ENCODE results near the gene B4GALT7. TPM values are rescaled to one million over a fixed set of nuclear protein-coding genes. Genes with fewer than 3 reads are reported as not detected.
A peak's percentile ranks its signal among the peaks of the same experiment; 100 is the strongest.
"Not testable (repeated sequence)": the region's sequence is repeated elsewhere in the genome, so short reads cannot be mapped to it uniquely, and the experiment has no call there.

B4GALT7 gene
- total RNA-seq (2012; rRNA removed), result 35.7 and 48.3 TPM in 2 replicates

- Histone ChIP-seq H3K4me1 (ENCODE audit: control insufficient read depth, insufficient read depth, low read length) (peaks cover 15% of the 10 kb centered on the region), H3K36me3 (ENCODE audit: insufficient read depth, low read length) (peaks cover 20% of the 10 kb centered on the region), H3K4me2 (ENCODE audit: low read length) (peak within 1 kb of the TSS; percentile 95), H3K27me3 (ENCODE audit: control insufficient read depth, insufficient read depth, low read length) (no peaks in the 10 kb centered on the region), H3K9ac (ENCODE audit: low read depth, low read length) (peak within 1 kb of the TSS; percentile 93), H3K9me3 (replicated peaks; ENCODE audit: low read length) (no peaks in the 10 kb centered on the region), H3K4me3 (ENCODE audit: low read length) (peak within 1 kb of the TSS; percentile 79)
Observed at GRCh38 chr5:177599731-177600507, at the start of gene B4GALT7. TSS of gene B4GALT7 (plus strand) at chr5:177600132. CDS start at chr5:177600211, 79 bp downstream.

GRCh38 chr5:177552839-177553455, 47.0 kb upstream of the B4GALT7 start:
- Histone ChIP-seq H3K4me3 (ENCODE audit: low read length) (peak overlapping the region; percentile 84), H3K9ac (ENCODE audit: low read depth, low read length) (peak overlapping the region; percentile 90), H3K4me1 (ENCODE audit: control insufficient read depth, insufficient read depth, low read length) (peaks cover 23% of the 10 kb centered on the region), H3K9me3 (replicated peaks; ENCODE audit: low read length) (no peaks in the 10 kb centered on the region), H3K36me3 (ENCODE audit: insufficient read depth, low read length) (peaks cover 16% of the 10 kb centered on the region), H3K4me2 (ENCODE audit: low read length) (peak overlapping the region; percentile 97), H3K27me3 (ENCODE audit: control insufficient read depth, insufficient read depth, low read length) (no peaks in the 10 kb centered on the region)

GRCh38 chr5:177553671-177554429, 46.1 kb upstream of the B4GALT7 start:
- Histone ChIP-seq H3K4me1 (ENCODE audit: control insufficient read depth, insufficient read depth, low read length) (peaks cover 20% of the 10 kb centered on the region), H3K36me3 (ENCODE audit: insufficient read depth, low read length) (peaks cover 16% of the 10 kb centered on the region), H3K9ac (ENCODE audit: low read depth, low read length) (peak overlapping the region; percentile 90), H3K4me2 (ENCODE audit: low read length) (peak overlapping the region; percentile 97), H3K27me3 (ENCODE audit: control insufficient read depth, insufficient read depth, low read length) (no peaks in the 10 kb centered on the region), H3K9me3 (replicated peaks; ENCODE audit: low read length) (no peaks in the 10 kb centered on the region), H3K4me3 (ENCODE audit: low read length) (peak overlapping the region; percentile 84)

- H3K36me3 ChIP-seq (ENCODE audit: insufficient read depth, low read length), result peaks cover 16% of the 10 kb centered on the region
- peak within 1 kb of the TSS; percentile 84 for H3K4me3 ChIP-seq (ENCODE audit: low read length)
- peak within 1 kb of the TSS; percentile 98 for H3K4me2 ChIP-seq (ENCODE audit: low read length)
- no peaks in the 10 kb centered on the region for H3K9me3 ChIP-seq (replicated peaks; ENCODE audit: low read length)
- H3K9ac ChIP-seq (ENCODE audit: low read depth, low read length), result peak within 1 kb of the TSS; percentile 90
- no peaks in the 10 kb centered on the region for H3K27me3 ChIP-seq (ENCODE audit: control insufficient read depth, insufficient read depth, low read length)
- peaks cover 20% of the 10 kb centered on the region for H3K4me1 ChIP-seq (ENCODE audit: control insufficient read depth, insufficient read depth, low read length)
Observed at GRCh38 chr5:177554474-177555111, 45.3 kb upstream of the B4GALT7 start, which contains the start of gene FAM193B. TSS of gene FAM193B (minus strand) at chr5:177554563. CDS start at chr5:177554458, 105 bp downstream.

GRCh38 chr5:177555228-177555627, 44.7 kb upstream of the B4GALT7 start:
- Histone ChIP-seq H3K36me3 (ENCODE audit: insufficient read depth, low read length) (peaks cover 16% of the 10 kb centered on the region), H3K9me3 (replicated peaks; ENCODE audit: low read length) (no peaks in the 10 kb centered on the region), H3K4me2 (ENCODE audit: low read length) (peak overlapping the region; percentile 98), H3K27me3 (ENCODE audit: control insufficient read depth, insufficient read depth, low read length) (no peaks in the 10 kb centered on the region), H3K9ac (ENCODE audit: low read depth, low read length) (no peak overlapping the region), H3K4me3 (ENCODE audit: low read length) (no peak overlapping the region), H3K4me1 (ENCODE audit: control insufficient read depth, insufficient read depth, low read length) (peaks cover 20% of the 10 kb centered on the region)

GRCh38 chr5:177555665-177556064, 44.3 kb upstream of the B4GALT7 start:
- no peaks in the 10 kb centered on the region for H3K9me3 ChIP-seq (replicated peaks; ENCODE audit: low read length)
- H3K4me3 ChIP-seq (ENCODE audit: low read length), result no peak overlapping the region
- H3K4me2 ChIP-seq (ENCODE audit: low read length), result no peak overlapping the region

GRCh38 chr5:177557041-177557647, 42.8 kb upstream of the B4GALT7 start:
- Histone ChIP-seq H3K4me3 (ENCODE audit: low read length) (no peak overlapping the region), H3K9ac (ENCODE audit: low read depth, low read length) (no peak overlapping the region), H3K4me1 (ENCODE audit: control insufficient read depth, insufficient read depth, low read length) (peaks cover 20% of the 10 kb centered on the region), H3K4me2 (ENCODE audit: low read length) (no peak overlapping the region), H3K36me3 (ENCODE audit: insufficient read depth, low read length) (peaks cover 5% of the 10 kb centered on the region), H3K27me3 (ENCODE audit: control insufficient read depth, insufficient read depth, low read length) (no peaks in the 10 kb centered on the region), H3K9me3 (replicated peaks; ENCODE audit: low read length) (no peaks in the 10 kb centered on the region)

More at GRCh38 chr5:177555665-177556064, 44.3 kb upstream of the B4GALT7 start:
- H3K27me3 ChIP-seq (ENCODE audit: control insufficient read depth, insufficient read depth, low read length), result no peaks in the 10 kb centered on the region
- H3K9ac ChIP-seq (ENCODE audit: low read depth, low read length), result no peak overlapping the region
- H3K4me1 ChIP-seq (ENCODE audit: control insufficient read depth, insufficient read depth, low read length), result peaks cover 20% of the 10 kb centered on the region
- H3K36me3 ChIP-seq (ENCODE audit: insufficient read depth, low read length), result peaks cover 16% of the 10 kb centered on the region

- H3K4me1 ChIP-seq (ENCODE audit: control insufficient read depth, insufficient read depth, low read length), result peaks cover 14% of the 10 kb centered on the region
- no peaks in the 10 kb centered on the region for H3K27me3 ChIP-seq (ENCODE audit: control insufficient read depth, insufficient read depth, low read length)
- H3K36me3 ChIP-seq (ENCODE audit: insufficient read depth, low read length), result no peaks in the 10 kb centered on the region
- no peak overlapping the region for H3K4me3 ChIP-seq (ENCODE audit: low read length)
- no peak overlapping the region for H3K9ac ChIP-seq (ENCODE audit: low read depth, low read length)
- H3K9me3 ChIP-seq (replicated peaks; ENCODE audit: low read length), result no peaks in the 10 kb centered on the region
- H3K4me2 ChIP-seq (ENCODE audit: low read length), result no peak overlapping the region
Observed at GRCh38 chr5:177557796-177558195, 42.1 kb upstream of the B4GALT7 start.

GRCh38 chr5:177559446-177559941, 40.4 kb upstream of the B4GALT7 start:
- H3K4me2 ChIP-seq (ENCODE audit: low read length); H3K9ac ChIP-seq (ENCODE audit: low read depth, low read length); H3K4me3 ChIP-seq (ENCODE audit: low read length); H3K4me1 ChIP-seq (ENCODE audit: control insufficient read depth, insufficient read depth, low read length); H3K9me3 ChIP-seq (replicated peaks; ENCODE audit: low read length); H3K36me3 ChIP-seq (ENCODE audit: insufficient read depth, low read length); H3K27me3 ChIP-seq (ENCODE audit: control insufficient read depth, insufficient read depth, low read length): not testable (repeated sequence)

- H3K4me2 ChIP-seq (ENCODE audit: low read length), result no peak overlapping the region
- H3K27me3 ChIP-seq (ENCODE audit: control insufficient read depth, insufficient read depth, low read length), result peaks cover 32% of the 10 kb centered on the region
- no peaks in the 10 kb centered on the region for H3K9me3 ChIP-seq (replicated peaks; ENCODE audit: low read length)
- no peaks in the 10 kb centered on the region for H3K36me3 ChIP-seq (ENCODE audit: insufficient read depth, low read length)
- H3K4me1 ChIP-seq (ENCODE audit: control insufficient read depth, insufficient read depth, low read length), result no peaks in the 10 kb centered on the region
- H3K9ac ChIP-seq (ENCODE audit: low read depth, low read length), result no peak overlapping the region
- H3K4me3 ChIP-seq (ENCODE audit: low read length), result no peak overlapping the region
Observed at GRCh38 chr5:177565046-177565445, 34.9 kb upstream of the B4GALT7 start.

All from skeletal muscle satellite cell (primary cell).